NT2/D1 (cell line): ENCODE data around the gene SDS.

Experiments
- DNase-seq: peaks from one replicate; pipeline ENCODE4 v3.0.0-alpha.2; 2011; ENCODE audit warnings: low read depth, low spot score
- H3K27me3 ChIP-seq: 2 replicates; pipeline ENCODE4 v1.6.0; 2011; ENCODE audit warnings: mild to moderate bottlenecking; ENCODE audit not compliant: insufficient read length, insufficient read depth
- H3K36me3 ChIP-seq: 2 replicates; pipeline ENCODE4 v1.6.1; 2011; ENCODE audit warnings: mild to moderate bottlenecking, low read length, mixed read lengths; ENCODE audit not compliant: insufficient read depth, insufficient read length
- H3K4me1 ChIP-seq: 2 replicates; pipeline ENCODE4 v1.5.1; 2011; ENCODE audit not compliant: insufficient read depth, insufficient read length
- H3K4me3 ChIP-seq: 2 replicates; pipeline ENCODE4 v1.5.1; 2011; ENCODE audit warnings: low read depth; ENCODE audit not compliant: insufficient read length
- H3K9ac ChIP-seq: 2 replicates; pipeline ENCODE4 v1.6.0; 2011; ENCODE audit warnings: low read depth; ENCODE audit not compliant: insufficient read length
- H3K9me3 ChIP-seq: 2 replicates; pipeline ENCODE4 v1.5.1; 2011; ENCODE audit warnings: mild to moderate bottlenecking, low read length; ENCODE audit not compliant: insufficient read depth
- SUZ12 ChIP-seq: IDR thresholded peaks from 2 replicates; pipeline ENCODE4 v1.6.1; 2011; ENCODE audit not compliant: insufficient read length, insufficient read depth; ENCODE audit errors: extremely low read depth
- YY1 ChIP-seq: IDR thresholded peaks from 2 replicates; pipeline ENCODE4 v1.6.1; 2011; ENCODE audit not compliant: insufficient read length, insufficient read depth
- ZNF274 ChIP-seq: IDR thresholded peaks from 2 replicates; pipeline ENCODE4 v1.6.1; 2011; ENCODE audit warnings: mild to moderate bottlenecking, low read depth, low read length

SDS gene

DNA sequence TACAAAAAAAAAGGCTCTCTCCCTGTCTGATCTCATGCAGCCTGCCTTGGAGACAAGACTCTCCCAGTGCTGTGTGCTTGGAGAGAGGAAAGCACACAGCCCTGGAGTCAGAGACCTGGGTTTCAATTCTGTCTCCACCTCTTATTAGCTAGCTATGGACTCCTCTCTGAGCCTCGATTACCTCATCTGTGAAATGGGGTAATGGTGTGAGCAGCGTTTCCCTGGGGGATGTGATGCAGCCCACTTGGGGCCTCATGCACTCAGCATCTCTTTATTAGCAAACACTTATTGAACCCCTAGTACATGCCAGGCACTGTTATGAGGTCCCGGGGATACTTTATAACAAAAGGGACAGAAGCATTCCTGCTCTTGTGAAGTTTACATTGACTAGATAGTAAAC, 12.5 kb downstream of the SDS start:
- Histone ChIP-seq H3K9ac (no peak overlapping the region), H3K4me3 (no peak overlapping the region), H3K9me3 (no peaks in the 10 kb centered on the region), H3K27me3 (no peaks in the 10 kb centered on the region), H3K36me3 (peaks cover 41% of the 10 kb centered on the region), H3K4me1 (peaks cover 2% of the 10 kb centered on the region)
- TF ChIP-seq YY1, result no peak
- no peak for TF ChIP-seq SUZ12
- TF ChIP-seq ZNF274, result no peak
- no peak for DNase-seq

DNA sequence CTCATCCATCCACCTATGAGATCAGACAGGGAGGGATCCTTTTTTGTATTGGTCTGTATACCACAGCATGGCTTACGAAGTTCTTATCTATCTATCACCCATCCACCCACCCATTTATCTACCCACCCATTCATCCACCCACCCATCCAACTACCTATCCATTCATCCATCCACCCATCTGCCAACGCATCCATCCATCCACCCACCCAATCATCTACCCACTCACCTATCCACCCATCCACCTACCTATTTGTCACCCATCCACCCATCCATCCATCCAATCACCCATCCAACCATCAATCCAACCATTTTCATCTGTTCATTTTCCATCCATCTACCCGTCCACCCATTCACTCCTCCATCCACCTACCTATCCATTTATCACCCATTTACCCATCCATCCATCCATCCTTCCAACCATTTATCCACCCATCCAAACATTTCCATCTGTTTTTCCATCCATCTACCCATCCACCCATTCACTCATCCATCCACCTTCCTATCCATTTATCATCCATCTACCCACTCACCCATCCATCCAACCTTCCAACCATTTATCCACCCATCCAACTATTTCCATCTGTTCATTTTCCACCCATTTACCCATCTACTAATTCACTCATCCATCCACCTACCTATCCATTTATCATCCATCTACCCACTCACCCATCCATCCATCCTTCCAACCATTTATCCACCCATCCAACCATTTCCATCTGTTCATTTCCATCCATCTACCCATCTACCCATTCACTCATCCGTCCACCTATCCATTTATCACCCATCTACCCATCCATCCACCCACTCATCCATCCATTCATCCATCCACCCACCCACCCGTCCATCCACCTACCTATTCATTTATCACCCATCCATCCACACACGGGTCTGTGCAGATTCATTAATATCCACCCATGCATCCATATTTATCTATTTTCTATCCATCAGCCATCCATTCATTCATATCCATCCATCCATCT, 13.3 kb downstream of the SDS start:
- H3K4me1 ChIP-seq, result no peaks in the 10 kb centered on the region
- TF ChIP-seq SUZ12, result no peak
- no peak for TF ChIP-seq ZNF274
- TF ChIP-seq YY1, result no peak
- no peaks in the 10 kb centered on the region for H3K9me3 ChIP-seq
- no peak for DNase-seq
- no peaks in the 10 kb centered on the region for H3K27me3 ChIP-seq
- no peak overlapping the region for H3K4me3 ChIP-seq
- H3K36me3 ChIP-seq, result peaks cover 47% of the 10 kb centered on the region
- no peak overlapping the region for H3K9ac ChIP-seq

GRCh38 chr12:113388351-113388750, 15.3 kb downstream of the SDS start:
- no peak for DNase-seq
- no peaks in the 10 kb centered on the region for H3K9me3 ChIP-seq

DNA sequence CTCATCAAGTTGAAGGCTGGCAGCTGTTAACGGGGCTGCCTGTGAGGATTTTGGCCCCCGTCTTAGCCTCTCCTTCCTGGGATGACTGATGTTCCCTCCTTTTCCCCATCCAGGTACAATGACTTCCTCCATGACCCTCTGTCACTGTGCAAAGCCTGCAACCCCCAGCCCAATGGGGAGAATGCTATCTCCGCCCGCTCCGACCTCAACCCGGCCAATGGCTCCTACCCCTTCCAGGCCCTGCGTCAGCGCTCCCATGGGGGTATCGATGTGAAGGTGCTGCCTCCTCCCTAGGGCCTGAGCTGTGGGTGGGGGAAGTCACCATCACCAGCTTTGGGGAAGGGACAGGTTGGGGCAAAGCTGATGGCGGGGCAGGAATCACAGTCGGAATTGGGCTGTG, 16.1 kb downstream of the SDS start:
- Histone ChIP-seq H3K9ac (no peak overlapping the region), H3K4me3 (no peak overlapping the region), H3K9me3 (no peaks in the 10 kb centered on the region), H3K36me3 (peaks cover 67% of the 10 kb centered on the region), H3K27me3 (no peaks in the 10 kb centered on the region), H3K4me1 (peaks cover 3% of the 10 kb centered on the region)
- no peak for TF ChIP-seq YY1
- TF ChIP-seq ZNF274, result no peak
- no peak for TF ChIP-seq SUZ12
- DNase-seq, result no peak

More at GRCh38 chr12:113388351-113388750, 15.3 kb downstream of the SDS start:
- Histone ChIP-seq H3K36me3 (peaks cover 63% of the 10 kb centered on the region), H3K27me3 (no peaks in the 10 kb centered on the region), H3K4me3 (no peak overlapping the region), H3K9ac (no peak overlapping the region), H3K4me1 (no peaks in the 10 kb centered on the region)
- TF ChIP-seq SUZ12 (no peak), YY1 (no peak), ZNF274 (no peak)

GRCh38 chr12:113386866-113387566, 16.7 kb downstream of the SDS start:
- Histone ChIP-seq H3K4me3 (no peak overlapping the region), H3K36me3 (peaks cover 67% of the 10 kb centered on the region), H3K4me1 (peaks cover 3% of the 10 kb centered on the region), H3K9me3 (no peaks in the 10 kb centered on the region), H3K9ac (no peak overlapping the region), H3K27me3 (no peaks in the 10 kb centered on the region)
- TF ChIP-seq YY1 (no peak), SUZ12 (no peak)
- no peak for DNase-seq

- TF ChIP-seq YY1 (no peak), ZNF274 (no peak), SUZ12 (no peak)
- Histone ChIP-seq H3K9me3 (no peaks in the 10 kb centered on the region), H3K36me3 (peaks cover 60% of the 10 kb centered on the region), H3K9ac (no peak overlapping the region), H3K4me1 (peaks cover 13% of the 10 kb centered on the region), H3K27me3 (no peaks in the 10 kb centered on the region), H3K4me3 (no peak overlapping the region)
- no peak for DNase-seq
Measured at GRCh38 chr12:113385282-113385882, 18.3 kb downstream of the SDS start.

GRCh38 chr12:113384778-113385177, 18.9 kb downstream of the SDS start:
- no peaks in the 10 kb centered on the region for H3K9me3 ChIP-seq
- H3K27me3 ChIP-seq, result no peaks in the 10 kb centered on the region
- no peak for DNase-seq
- H3K36me3 ChIP-seq, result peaks cover 55% of the 10 kb centered on the region
- no peak overlapping the region for H3K4me3 ChIP-seq
- H3K9ac ChIP-seq, result no peak overlapping the region
- no peak for TF ChIP-seq YY1
- TF ChIP-seq SUZ12, result no peak
- TF ChIP-seq ZNF274, result no peak
- peaks cover 13% of the 10 kb centered on the region for H3K4me1 ChIP-seq
